ENCODE results near the gene SSBP3. TPM values are rescaled to one million over a fixed set of nuclear protein-coding genes. Genes with fewer than 3 reads are reported as not detected.

Gene SSBP3
- total RNA-seq, 1 donor from 2014 or later = 70.7 TPM

DNA sequence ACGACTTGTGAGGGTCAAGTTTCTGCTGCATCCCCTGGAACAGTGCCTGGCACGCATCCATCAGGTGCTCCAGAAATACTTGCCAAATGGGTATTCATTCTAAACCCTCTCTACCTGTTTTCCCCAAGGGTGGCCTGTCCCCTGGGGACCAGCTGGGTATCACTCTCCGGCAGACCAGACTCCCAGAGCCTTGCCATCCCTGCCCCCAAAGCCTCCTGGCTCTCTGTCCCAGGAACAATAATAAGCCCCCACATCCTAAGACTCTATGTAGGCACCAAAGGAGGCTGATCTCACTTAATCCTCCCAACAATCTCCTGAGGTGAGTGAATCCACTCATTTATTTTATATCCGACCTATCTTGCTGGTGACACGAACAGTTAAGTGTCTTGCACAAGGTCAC lies 109.5 kb downstream of the SSBP3 start:
- H3K4me3 ChIP-seq = no peak overlapping the region
- intact Hi-C loops (cut with DNase I) = no loop called here
- no peak for DNase-seq (ENCODE audit: extremely low spot score in 2 of 2)
- H3K27ac ChIP-seq = peak overlapping the region; percentile 84
- no peaks in the 10 kb centered on the region for H3K9me3 ChIP-seq
- TF ChIP-seq POLR2A (IDR thresholded peaks at IDR 0.05) (no peak), POLR2AphosphoS5 (IDR thresholded peaks at IDR 0.05; ENCODE audit: insufficient read depth in 1 of 2, low read depth in 1 of 2) (no peak)
- TF ChIP-seq, protein P1, sequence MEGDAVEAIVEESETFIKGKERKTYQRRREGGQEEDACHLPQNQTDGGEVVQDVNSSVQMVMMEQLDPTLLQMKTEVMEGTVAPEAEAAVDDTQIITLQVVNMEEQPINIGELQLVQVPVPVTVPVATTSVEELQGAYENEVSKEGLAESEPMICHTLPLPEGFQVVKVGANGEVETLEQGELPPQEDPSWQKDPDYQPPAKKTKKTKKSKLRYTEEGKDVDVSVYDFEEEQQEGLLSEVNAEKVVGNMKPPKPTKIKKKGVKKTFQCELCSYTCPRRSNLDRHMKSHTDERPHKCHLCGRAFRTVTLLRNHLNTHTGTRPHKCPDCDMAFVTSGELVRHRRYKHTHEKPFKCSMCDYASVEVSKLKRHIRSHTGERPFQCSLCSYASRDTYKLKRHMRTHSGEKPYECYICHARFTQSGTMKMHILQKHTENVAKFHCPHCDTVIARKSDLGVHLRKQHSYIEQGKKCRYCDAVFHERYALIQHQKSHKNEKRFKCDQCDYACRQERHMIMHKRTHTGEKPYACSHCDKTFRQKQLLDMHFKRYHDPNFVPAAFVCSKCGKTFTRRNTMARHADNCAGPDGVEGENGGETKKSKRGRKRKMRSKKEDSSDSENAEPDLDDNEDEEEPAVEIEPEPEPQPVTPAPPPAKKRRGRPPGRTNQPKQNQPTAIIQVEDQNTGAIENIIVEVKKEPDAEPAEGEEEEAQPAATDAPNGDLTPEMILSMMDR (IDR thresholded peaks at IDR 0.05) = no peak
- no peaks in the 10 kb centered on the region for H3K36me3 ChIP-seq
- peaks cover 94% of the 10 kb centered on the region for H3K4me1 ChIP-seq
- no peaks in the 10 kb centered on the region for H3K27me3 ChIP-seq

DNA sequence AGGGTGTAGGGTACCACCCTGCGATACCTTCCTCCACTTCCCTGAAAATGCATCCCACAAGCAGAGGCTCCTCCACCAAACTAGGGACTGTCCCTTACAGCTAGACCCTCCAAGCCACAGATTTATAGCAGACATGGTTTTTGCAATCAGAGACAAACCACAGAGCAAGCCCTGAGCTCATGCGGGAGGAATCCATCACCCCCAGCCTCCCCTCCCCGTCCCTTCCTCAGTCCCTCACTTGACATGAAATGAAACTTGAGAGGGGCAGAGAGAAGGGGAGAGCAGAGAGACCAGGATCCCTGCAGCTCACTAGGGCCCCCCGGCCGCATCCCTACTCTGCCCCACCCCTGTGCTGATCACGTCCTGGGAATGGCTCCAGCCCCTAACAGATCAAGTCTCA lies 111.3 kb downstream of the SSBP3 start:
- Histone ChIP-seq H3K36me3 (no peaks in the 10 kb centered on the region), H3K27me3 (no peaks in the 10 kb centered on the region), H3K27ac (peak overlapping the region; percentile 84), H3K9me3 (no peaks in the 10 kb centered on the region), H3K4me1 (peaks cover 97% of the 10 kb centered on the region), H3K4me3 (no peak overlapping the region)
- intact Hi-C loops (cut with DNase I) = no loop called here
- no peak for DNase-seq (ENCODE audit: extremely low spot score in 2 of 2)
- TF ChIP-seq POLR2AphosphoS5 (IDR thresholded peaks at IDR 0.05; ENCODE audit: insufficient read depth in 1 of 2, low read depth in 1 of 2) (peak in 1 of 2 donors; percentile 32), POLR2A (IDR thresholded peaks at IDR 0.05) (no peak)

DNA sequence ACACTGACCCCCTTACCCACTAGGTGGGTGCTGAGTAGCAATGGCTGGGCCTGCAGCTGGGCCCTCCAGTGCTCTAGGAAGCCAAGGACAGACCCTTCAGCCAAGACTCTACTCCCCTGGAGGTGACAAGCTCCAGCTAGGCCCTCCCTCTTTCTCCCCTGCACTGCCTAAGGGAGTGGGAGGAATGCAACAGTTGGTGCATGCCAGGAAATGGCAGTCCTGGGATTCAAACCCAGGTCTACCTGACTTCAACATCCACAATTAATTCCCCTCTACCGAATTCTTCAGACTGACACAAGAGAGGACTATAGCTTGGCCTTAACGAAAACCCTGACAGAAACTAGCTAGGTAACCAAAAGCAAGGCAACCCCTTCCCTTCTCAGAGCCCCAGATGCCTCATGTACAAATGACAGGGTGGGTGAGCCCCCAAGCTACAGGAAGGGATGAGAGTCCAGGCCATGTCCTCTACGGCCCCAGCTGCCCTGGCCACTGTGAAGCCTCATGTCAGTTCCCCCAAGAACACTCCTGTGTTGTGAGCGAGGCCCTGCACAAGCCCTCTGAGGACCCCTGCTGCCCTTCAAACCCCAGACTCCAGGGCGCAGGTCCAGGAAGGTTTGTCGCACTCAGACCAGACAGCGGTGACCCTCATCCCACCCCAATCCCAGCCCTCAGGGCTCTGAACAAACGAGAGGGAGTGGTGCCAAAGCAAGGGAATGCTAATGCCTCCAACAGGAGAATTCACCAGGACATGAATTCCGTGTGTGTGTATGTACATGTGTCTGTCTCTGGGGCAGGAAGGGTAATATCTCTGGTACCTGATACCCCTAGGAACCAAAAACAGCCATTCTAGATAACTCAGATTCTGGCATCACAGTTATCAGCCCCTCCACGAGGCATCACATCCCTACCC lies 113.9 kb downstream of the SSBP3 start:
- intact Hi-C loops (cut with DNase I) = no loop called here
- DNase-seq (ENCODE audit: extremely low spot score in 2 of 2) = no peak
- Histone ChIP-seq H3K4me1 (peaks cover 97% of the 10 kb centered on the region), H3K4me3 (no peak overlapping the region), H3K9me3 (no peaks in the 10 kb centered on the region), H3K27ac (peak overlapping the region; percentile 83), H3K27me3 (no peaks in the 10 kb centered on the region), H3K36me3 (no peaks in the 10 kb centered on the region)
- TF ChIP-seq POLR2AphosphoS5 (IDR thresholded peaks at IDR 0.05; ENCODE audit: insufficient read depth in 1 of 2, low read depth in 1 of 2) (no peak), POLR2A (IDR thresholded peaks at IDR 0.05) (no peak)
- TF ChIP-seq, protein P1 (IDR thresholded peaks at IDR 0.05) = no peak

GRCh38 chr1:54291276-54292001 lies 114.8 kb downstream of the SSBP3 start:
- H3K27me3 ChIP-seq = no peaks in the 10 kb centered on the region
- TF ChIP-seq, protein P1 (IDR thresholded peaks at IDR 0.05) = no peak
- TF ChIP-seq POLR2A (IDR thresholded peaks at IDR 0.05) (no peak), POLR2AphosphoS5 (IDR thresholded peaks at IDR 0.05; ENCODE audit: insufficient read depth in 1 of 2, low read depth in 1 of 2) (no peak)
- peak overlapping the region; percentile 83 for H3K27ac ChIP-seq
- H3K4me1 ChIP-seq = peaks cover 97% of the 10 kb centered on the region
- H3K36me3 ChIP-seq = no peaks in the 10 kb centered on the region
- H3K4me3 ChIP-seq = no peak overlapping the region
- intact Hi-C loops (cut with DNase I) = no loop called here
- no peak for DNase-seq (ENCODE audit: extremely low spot score in 2 of 2)
- no peaks in the 10 kb centered on the region for H3K9me3 ChIP-seq

DNA sequence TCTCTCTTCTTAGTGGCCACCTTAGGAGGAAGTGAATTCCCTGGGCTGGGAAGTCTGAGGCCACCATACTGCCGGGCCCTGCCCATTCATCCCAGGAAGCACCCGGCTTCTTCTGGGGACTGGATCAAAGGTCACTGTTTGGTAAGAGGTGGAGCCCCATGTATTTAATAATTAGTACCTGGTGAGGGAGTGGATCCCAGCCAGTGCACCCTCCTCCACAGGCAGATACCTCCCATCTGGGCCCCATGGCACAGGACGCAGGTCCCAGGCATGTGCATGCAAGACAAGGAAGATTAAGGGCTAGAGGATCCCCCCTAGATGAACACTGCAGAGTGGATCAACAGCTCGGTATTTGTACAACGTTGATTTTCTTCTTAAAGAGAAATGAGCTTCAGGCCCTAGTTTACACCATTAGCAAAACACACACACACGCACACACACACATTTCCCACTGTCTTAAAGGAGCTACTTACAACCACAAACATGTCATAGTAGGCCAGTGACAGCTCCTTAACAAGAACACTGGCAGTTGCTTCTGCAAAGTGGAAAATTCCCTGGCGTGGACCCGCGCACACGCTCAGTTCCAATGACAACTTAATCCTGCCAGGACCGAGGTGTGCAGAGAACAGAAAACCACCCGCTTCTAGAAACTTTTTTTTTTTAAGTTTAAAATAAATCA lies 115.5 kb downstream of the SSBP3 start:
- H3K9me3 ChIP-seq = no peaks in the 10 kb centered on the region
- H3K4me3 ChIP-seq = no peak overlapping the region
- H3K4me1 ChIP-seq = peaks cover 97% of the 10 kb centered on the region
- peak overlapping the region; percentile 83 for H3K27ac ChIP-seq
- intact Hi-C loops (cut with DNase I) = no loop called here
- no peaks in the 10 kb centered on the region for H3K27me3 ChIP-seq
- TF ChIP-seq, protein P1 (IDR thresholded peaks at IDR 0.05) = no peak
- TF ChIP-seq POLR2AphosphoS5 (IDR thresholded peaks at IDR 0.05; ENCODE audit: insufficient read depth in 1 of 2, low read depth in 1 of 2) (no peak), POLR2A (IDR thresholded peaks at IDR 0.05) (no peak)
- H3K36me3 ChIP-seq = no peaks in the 10 kb centered on the region
- no peak for DNase-seq (ENCODE audit: extremely low spot score in 2 of 2)
